ENCODE results near the gene DGKB.

Gene DGKB

DNA sequence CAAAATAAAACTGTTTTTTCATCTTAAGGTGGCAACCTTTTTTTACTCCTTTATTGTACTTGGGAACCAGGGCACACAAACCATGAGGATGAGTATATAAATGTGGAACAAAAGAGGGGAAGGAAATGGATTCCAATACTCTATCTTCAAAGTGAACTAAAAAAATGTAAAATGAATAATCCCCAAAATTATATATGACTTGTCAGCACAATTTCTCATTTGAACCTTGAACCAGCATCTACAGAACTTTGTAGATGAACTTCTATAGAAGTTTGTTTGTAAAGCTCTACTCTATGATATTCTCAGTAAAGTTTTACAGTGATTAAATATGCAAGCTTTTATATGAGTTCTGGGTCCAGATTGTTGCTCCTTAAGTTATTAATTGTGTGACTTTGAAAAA, 694.8 kb downstream of the DGKB start:
- no peak for DNase-seq (ENCODE audit: low read depth)

DNA sequence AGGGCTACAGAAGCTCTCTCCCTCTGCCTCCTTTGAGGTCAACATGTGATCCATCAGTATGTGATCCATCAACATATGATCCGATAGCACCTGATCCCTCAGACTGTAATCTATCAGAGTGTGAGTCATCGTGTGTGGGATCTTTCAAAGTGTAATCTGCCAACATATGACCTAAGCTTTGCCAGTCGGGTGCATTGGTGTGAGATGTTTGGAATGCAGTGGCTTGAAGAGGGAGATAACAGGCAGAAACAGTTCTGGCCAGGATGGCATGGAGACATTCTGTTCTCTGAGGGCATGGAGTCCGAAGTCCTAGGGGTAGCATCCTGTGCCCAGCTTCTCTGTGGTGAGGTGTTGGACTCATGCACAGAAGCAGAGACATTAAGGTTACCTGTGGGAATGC, 695.4 kb downstream of the DGKB start:
- no peak for DNase-seq (ENCODE audit: low read depth)

DNA sequence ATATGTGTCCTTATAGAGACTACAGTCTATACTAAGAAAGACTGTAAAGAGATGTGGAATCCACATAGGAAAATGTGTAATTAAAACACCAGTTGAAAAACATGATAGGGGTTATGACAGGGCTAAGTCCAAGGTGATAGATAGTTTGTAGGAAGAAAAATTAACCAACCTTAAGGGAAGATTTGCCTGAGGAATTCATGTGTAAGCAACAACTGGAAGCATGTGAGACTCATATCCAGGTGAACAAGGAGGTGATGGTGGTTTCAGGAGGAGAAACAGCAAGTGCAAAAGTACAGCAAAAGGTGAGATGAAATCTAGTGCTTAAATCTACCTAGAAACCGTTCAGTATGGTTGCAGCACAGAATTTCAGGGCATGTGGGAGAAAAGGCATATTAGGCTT, 696.4 kb downstream of the DGKB start:
- DNase-seq (ENCODE audit: low read depth): no peak

DNA sequence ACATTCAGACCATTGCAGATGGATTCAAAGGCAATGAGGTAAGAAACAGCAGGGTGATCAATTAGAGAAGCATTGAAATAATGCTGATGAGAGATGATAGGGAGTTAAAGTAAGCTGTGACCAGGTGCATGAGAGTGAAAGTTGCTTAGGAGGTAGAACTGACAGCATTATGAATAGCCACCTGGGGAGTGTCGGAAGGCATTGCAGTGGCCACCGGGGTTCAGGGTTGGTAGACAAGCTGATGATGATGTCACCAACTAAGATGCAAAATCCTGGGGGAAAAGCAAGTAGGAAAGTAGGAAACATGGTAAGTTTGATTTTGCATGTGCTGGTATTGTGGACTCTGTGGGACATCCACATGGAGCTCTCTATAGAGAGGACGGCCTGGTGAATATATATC, 701.2 kb downstream of the DGKB start:
- no peak for DNase-seq (ENCODE audit: low read depth)

DNA sequence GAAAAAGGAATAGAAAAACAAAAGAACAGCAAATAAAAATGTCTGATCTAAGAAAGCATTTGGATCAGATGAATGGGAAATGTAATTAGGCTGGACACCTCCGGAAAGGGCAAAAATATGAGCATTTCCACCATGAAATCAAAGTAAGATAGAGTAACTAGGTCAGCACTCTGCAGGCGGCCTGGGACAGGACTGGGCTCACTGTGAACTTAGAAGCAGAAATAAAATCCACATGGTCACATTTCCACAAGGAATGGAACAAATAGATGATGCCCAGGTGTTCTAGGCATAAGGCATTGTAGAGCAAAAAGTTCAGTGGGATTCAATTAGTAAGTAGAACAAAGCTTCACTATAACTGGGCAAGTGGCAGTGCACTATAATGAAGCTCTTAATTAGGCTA, 703.2 kb downstream of the DGKB start:
- no peak for DNase-seq (ENCODE audit: low read depth)

DNA sequence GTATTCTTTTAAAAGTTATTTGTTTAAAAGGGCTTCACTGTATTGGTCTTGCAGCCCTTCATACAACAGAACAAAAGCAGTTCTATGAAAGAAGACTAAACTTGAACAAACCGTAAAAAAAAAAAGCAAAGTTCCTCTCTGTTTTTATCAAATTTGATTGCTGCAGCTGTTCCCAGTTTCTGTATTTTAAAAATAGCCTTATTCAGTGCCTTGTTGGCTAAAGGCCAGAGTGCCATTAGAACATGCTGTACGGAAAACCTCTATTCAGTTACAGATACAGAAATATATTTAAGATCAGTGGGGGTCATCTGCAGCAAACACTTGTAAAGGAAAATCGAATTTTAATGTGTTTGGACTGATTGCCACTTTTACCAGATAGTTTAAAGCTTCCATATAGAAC, 705.3 kb downstream of the DGKB start:
- DNase-seq (ENCODE audit: low read depth): no peak

DNA sequence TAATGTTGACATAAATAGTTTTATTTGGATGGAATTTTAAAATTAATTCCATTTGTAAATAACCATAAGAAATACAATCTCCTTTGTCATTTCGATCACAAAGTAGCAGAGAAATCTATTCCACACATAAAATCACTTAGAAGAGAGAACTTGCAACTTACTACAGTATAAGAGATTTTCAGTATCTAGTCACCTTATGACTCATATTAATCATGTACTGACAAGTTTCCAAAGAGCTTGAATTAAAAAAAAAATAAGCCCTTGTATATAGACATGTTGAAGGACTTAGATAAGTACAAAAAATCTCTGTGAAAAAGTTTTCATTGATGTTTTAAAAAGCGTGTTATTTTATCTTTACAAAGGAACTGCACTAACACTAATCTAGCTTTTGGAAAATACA, 706.0 kb downstream of the DGKB start:
- no peak for DNase-seq (ENCODE audit: low read depth)

DNA sequence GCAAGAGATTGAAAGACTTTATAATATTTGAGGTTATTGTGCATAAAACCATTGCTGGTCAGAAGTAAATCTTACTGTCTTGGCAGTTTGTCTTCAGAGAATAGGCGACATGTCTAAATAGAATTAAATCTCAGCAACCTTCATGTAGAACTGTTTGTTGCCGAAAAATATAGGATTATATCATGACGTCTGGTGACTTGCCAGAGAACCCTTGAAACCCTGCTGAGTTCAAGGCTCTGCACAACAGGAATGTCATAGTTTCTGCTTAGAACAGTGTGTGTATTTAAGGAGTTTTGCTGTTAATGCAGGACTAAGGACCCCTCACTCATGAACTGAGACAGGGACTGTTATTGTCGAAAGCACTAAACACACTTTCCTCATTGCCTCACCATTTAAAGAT, 706.7 kb downstream of the DGKB start:
- no peak for DNase-seq (ENCODE audit: low read depth)

DNA sequence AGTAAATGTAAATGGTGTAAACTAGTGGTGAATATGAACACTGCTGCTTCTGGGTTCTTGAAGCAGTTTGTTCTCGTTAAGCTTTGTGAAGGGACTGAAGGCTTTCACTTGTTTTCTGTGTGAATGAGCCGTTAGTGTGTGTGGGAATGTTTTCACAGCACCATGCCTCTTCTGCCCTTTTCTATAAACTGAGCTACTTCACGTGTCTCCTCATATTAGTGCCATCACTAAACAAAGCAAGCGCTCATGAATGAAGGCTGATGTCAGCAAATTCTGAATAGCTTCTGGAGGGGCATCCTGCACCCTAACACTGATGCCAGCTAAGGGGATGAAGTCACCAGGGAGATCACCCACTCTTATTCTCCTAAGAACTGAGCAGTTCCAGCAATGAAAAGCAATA, 707.5 kb downstream of the DGKB start:
- no peak for DNase-seq (ENCODE audit: low read depth)

DNA sequence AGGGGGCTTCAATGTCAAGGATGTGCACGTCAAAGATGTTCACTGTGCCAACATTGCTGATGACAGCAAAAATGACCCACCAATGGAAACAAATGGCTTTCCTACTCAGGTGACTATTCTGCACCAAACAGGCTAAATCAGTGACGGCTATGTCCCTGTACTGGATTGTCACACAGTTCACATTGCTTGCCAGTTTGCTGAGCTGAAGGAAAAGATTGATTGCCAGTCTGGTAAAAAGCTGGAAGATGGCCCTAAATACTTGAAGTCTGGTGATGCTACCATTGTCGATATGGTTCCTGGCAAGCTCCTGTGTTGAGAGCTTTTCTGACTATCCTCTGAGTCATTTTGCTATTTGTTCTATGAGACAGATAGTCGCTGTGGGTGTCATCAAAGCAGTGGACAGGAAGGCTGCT, 710.9 kb downstream of the DGKB start:
- DNase-seq (ENCODE audit: low read depth): no peak

DNA sequence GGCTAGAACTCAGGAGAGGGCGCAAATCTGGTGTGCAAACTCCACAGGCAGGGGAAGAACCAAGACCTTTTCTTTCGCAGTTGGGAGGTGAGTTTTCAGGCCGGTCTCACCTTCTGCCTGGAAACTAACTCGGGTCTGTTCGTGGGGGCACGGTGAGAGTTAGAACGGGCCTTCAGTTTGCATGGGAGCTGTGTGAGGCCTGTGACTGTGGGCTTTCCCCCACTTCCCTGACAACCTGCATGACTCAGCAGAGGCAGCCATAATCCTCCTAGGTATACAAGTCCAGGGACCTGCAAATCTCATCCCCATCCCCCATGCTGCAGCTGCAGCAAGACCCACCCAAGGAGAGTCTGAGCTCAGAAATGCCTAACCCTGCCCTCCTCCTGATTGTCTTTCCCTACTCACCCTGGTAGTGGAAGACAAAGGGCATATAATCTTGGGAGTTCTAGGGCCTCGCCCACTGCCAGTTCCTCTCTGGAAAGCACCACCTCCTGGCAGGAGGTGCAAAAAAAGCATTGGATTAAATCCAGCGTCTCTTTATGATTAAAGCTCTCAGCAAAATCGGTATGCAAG, 718.2 kb downstream of the DGKB start:
- no peak for DNase-seq (ENCODE audit: low read depth)

DNA sequence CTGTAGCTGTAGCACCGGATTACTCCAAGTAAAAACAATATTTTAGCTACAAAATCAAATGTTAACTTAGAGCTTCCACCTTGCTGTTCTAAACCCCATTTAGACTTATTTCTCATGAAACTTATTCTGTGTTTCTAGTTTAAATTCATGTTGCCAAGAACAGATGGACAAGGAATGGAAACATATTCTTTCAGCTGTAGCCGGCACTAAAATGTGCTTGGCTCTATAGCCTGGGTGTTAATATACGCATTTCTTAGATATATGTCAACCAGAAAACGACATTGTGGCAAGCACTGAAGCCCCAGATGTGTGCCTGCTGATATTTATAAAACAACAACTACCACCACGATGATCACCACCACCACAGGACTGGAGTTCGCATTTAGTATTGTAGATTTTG, 722.8 kb downstream of the DGKB start:
- DNase-seq (ENCODE audit: low read depth): no peak

DNA sequence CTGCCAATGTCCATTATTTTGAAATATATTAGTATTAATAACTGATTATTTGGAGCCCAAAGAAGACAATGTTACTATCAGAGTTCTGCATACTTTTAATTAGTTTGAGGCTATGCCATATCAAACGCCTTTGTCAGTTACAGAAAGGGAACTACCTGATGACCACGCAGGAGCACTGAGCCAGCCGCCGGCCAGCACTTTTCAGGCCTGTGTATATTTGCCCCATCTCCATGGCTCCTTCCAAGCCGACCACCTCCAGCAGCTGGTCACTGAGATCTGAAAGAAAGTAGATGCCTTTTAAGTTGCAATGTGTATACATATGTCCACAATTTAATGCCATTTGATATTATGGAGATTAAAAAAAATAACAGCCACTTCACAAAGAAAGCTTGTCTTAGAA, 724.7 kb downstream of the DGKB start:
- DNase-seq (ENCODE audit: low read depth): no peak

DNA sequence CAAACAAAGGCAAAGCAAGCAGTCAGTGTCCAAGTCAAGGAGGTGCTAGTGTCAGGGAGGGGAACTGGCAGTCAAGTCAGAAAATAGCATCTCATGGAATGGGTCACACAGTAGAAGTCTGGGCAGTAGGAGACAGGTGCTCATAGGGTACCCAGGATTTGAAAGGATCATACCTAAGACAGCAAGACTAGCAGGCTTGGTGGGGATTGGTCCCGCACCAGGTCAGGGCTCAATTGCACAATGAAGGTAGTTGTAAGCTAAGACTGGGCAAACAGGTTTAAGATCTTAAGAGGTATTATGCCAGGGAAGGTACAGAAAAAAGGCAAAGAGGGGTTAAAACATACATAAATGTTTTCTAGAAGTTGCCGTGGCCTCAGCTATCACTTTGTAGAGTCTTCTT, 731.7 kb downstream of the DGKB start:
- no peak for DNase-seq (ENCODE audit: low read depth)

DNA sequence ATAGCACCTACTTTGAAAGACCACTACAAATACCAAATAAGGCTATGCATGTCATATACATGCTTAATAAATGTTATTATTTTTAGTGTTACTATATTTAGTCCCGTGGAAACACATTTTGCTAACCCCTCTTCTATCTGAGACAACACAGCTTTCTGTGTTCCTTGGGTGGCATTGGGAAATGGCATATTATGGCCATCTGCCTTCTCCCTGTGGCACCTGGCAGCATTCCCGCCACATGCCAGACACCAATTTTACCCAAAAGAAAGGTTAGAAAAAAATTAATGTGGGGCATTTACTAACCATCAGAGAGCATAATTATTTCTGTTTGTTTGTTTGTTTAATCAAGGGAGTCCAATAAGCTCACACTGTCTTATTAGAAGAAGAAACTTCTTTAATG, 744.4 kb downstream of the DGKB start:
- no peak for DNase-seq (ENCODE audit: low read depth)

DNA sequence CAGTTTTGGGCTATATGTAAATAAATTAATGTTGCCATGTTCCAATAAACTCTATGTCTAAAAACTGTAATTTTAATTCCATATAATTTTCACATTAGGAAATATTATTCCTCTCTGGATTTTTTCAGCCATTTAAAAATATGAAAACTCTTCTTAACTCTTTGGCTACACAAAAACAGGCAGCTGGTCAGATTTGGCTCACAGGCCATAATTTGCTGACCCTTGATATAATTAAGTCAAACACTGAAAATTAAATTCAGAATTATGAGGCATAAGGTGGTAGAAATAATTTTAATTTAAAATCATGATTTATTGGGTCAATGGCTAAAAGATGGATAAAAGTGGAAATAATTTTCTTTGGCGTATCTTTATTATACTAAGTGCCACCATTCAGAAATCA, 746.1 kb downstream of the DGKB start:
- DNase-seq (ENCODE audit: low read depth): no peak

DNA sequence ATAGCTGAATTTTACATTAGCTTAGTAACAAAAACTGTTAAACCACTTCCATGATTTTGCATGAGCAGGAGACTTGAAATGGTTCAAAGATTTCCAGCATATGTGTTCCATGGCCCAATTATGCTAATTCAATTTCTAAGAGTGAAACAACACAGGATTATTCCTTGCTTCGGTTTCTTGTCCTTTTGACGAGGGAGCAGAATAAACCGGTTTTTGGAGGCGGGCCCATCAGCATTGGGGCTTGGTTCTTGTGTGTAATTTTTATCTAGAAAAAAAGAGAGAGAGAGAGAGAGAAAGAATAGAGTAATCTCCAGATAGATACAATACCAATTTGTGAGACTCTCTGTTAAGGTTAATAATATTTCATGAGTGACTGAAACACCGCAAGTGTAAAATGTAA, 753.6 kb downstream of the DGKB start:
- no peak for DNase-seq (ENCODE audit: low read depth)

DNA sequence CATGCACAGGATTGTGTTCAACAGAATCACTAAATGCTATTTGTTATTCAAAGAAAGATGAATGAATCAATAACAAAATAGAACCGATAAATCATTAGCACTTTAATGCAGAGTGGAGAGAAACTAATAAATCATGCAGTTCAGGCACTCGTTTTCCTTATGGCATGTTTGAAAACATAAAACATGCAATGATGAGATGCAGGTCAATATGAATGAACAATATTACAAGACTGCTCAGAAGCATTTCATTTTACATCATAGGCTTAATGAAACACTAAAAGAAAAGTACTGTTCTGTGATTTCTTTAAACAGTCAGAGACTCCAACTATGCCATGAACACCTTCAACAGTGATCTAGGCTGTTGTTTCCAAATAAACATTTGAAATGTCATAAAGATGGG, 755.0 kb downstream of the DGKB start:
- no peak for DNase-seq (ENCODE audit: low read depth)

DNA sequence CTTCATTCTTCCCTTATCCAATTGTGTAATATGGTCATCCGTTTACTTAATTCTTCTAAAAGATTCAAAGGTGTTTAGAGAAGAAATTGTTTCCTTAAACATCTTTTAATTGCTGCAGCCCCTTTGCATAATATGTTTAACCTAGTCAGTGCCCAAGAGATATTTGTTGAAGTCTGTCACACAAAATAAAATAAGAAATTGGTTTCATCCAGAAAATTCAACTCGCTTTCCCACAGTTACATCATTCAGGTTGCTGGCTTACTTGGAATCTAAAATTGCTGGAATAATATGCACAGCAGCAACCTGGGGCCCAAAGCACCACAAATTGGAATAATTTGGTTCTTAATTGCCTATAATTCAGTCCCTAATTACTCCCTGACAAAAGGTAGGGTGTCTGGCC, 758.0 kb downstream of the DGKB start:
- no peak for DNase-seq (ENCODE audit: low read depth)

DNA sequence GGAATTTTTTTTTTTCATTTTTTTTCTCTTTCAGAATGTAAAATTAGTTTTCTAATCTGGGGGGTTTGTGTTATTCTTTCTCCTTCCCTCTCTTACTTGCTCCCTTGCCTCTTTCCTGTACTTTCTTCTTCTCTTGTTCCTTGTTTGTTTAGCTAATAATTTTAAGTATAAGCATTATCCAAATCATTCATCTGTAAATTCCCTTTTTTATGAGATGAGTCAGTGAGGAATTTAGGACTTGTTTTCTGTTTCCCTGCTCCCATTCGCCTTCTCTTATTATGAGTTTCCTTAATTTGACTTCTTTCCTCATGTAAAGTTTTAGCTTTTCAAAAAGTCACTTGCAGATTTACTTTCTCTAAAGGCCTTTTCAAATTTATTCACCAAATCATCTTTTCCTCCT, 758.4 kb downstream of the DGKB start:
- no peak for DNase-seq (ENCODE audit: low read depth)

DNA sequence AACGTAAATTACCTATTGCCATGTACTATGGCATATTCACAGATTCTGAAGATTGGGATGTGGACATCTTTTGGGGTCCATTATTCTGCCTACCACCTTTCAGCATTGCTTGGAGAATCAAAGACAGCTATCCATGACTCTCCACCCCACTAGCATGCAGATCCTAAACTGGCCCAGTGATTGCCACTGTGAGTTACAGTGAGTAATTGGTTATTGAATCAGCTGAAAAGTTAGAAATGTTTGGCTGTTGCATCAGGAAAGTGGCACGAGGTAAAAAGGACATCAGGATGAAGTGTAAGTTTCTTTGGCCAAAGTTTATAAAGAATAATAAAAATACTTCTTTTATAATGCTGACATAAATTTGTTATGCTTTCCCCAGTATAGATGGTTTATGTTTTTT, 764.9 kb downstream of the DGKB start:
- no peak for DNase-seq (ENCODE audit: low read depth)

DNA sequence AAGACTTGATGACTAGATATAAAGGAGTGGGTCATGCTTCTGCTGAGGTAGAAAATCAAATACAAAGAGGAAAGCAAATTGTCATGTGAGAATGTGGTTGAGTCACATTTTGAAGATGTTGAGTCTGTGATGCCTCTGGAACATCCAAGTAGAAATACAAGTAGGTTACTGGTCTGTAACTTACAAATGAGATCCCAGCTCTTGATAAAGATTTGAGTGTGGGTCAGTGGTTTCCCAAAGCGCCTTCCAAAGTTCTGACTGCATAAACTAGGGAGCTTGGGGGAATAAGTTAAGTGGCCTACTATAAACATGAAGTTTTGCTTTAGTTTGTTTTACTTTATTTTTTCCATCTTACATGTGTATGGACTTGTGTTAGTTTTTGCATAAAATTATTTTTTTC, 768.8 kb downstream of the DGKB start:
- no peak for DNase-seq (ENCODE audit: low read depth)

DNA sequence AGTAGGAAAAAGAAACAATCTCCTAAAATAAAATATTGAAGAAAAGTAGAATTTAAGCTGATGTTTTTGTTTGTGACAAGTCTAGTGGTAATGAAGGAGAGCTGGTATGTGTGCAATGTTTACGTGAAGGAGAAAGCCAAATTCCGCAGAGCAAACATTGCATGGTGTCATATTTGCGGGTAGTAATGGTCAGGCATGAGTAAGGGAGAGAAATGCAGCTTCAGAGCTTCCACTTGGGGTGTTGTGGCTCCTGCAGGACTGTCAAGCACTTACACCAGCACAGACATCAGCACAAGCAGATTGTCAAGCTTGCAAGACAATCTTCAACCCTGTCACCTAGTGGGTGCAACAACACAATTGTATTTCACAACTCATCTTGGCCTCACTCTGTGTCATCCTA, 776.6 kb downstream of the DGKB start:
- DNase-seq (ENCODE audit: low read depth): no peak

DNA sequence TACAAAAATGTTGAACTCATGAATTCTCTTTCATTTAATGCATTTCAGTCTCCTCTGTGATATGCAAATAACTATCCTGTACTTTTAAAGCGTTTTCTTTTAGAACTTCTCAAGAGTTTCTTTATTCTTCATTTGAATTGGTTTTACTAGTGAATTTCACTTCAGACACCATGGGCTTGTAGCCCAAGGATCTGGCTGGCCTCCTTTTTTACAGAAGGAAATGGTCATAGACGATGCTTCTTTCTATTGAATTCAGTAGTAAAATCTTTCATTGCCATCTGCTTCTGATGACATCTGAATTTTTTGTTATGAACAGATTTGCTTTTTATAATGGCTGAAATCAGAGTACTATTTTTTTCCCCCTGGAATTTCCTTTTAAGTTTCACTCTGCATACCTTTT, 777.8 kb downstream of the DGKB start:
- DNase-seq (ENCODE audit: low read depth): no peak

DNA sequence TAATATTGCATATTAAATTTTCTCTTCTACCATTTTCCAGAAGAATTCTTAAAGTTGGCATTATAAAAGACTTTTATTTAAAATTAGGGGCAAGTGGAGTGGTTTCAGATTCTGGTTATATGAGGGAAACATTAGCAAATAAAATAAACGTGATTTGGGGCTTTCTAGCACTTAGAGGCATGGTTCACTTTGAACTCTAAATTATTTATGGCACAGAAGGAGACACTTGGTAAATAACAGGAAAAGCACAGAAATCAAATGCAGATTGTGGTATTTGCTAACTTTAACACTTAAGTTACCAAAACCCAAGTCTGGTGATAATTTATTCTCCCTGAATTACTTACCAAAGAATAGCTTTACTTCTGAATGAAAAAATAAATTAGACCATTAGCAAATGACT, 778.6 kb downstream of the DGKB start:
- no peak for DNase-seq (ENCODE audit: low read depth)
